Brain microvascular endothelial cell (primary cell): Measurements from ENCODE around the gene FBL.

Experiments used
- DNase-seq: peaks from one replicate; pipeline ENCODE4 v3.0.0-alpha.2; 2020
- H3K27ac ChIP-seq: fragments of 250-450 bp; sonication (Bioruptor Pico); 2 replicates; pipeline ENCODE4 v1.5.1; 2020; ENCODE audit warnings: mild to moderate bottlenecking, moderate library complexity
- H3K27me3 ChIP-seq: fragments of 250-450 bp; sonication (Bioruptor Pico); replicated peaks from 2 replicates; pipeline ENCODE4 v1.5.1; 2020; ENCODE audit warnings: mild to moderate bottlenecking
- H3K36me3 ChIP-seq: fragments of 250-450 bp; sonication (Bioruptor Pico); replicated peaks from 2 replicates; pipeline ENCODE4 v1.5.1; 2020; ENCODE audit warnings: mild to moderate bottlenecking
- H3K4me3 ChIP-seq: 2 replicates; pipeline ENCODE4 v1.5.1; 2011; ENCODE audit warnings: low read depth, mild to moderate bottlenecking, control low read depth, low read length, moderate library complexity
- CTCF ChIP-seq: IDR thresholded peaks from 2 replicates; pipeline ENCODE4 v1.5.1; 2011; ENCODE audit warnings: low read depth, mild to moderate bottlenecking, moderate library complexity, low read length, control low read depth, inconsistent platforms; ENCODE audit errors: missing control alignments
- in situ Hi-C: cut with HindIII; loops from 2 replicates; pipeline ENCODE4 v1.10.0; 2017; ENCODE audit warnings: low sequenced_read_pairs, low pct_ligation_motif_present

The FBL gene

GRCh38 chr19:39852882-39853281 lies 6.7 kb upstream of the FBL start:
- no peaks in the 10 kb centered on the region for H3K27me3 ChIP-seq
- no peak overlapping the region for H3K27ac ChIP-seq
- no peak for DNase-seq
- in situ Hi-C loops: no loop called here
- no peaks in the 10 kb centered on the region for H3K36me3 ChIP-seq
- no peak for TF ChIP-seq CTCF
- no peak overlapping the region for H3K4me3 ChIP-seq

GRCh38 chr19:39850892-39851291 lies 4.7 kb upstream of the FBL start:
- H3K27me3 ChIP-seq: no peaks in the 10 kb centered on the region
- no peaks in the 10 kb centered on the region for H3K36me3 ChIP-seq
- H3K27ac ChIP-seq: no peak overlapping the region
- H3K4me3 ChIP-seq: no peak overlapping the region
- DNase-seq: no peak
- TF ChIP-seq CTCF: no peak
- in situ Hi-C loops: no loop called here

- TF ChIP-seq CTCF: no peak
- in situ Hi-C loops: no loop called here
- Histone ChIP-seq H3K27ac (no peak overlapping the region), H3K36me3 (no peaks in the 10 kb centered on the region), H3K4me3 (no peak overlapping the region), H3K27me3 (no peaks in the 10 kb centered on the region)
- DNase-seq: no peak
These were observed 2.2 kb upstream of the FBL start for GRCh38 chr19:39848392-39848791.

GRCh38 chr19:39847525-39847924 lies 1.3 kb upstream of the FBL start:
- in situ Hi-C loops: no loop called here
- TF ChIP-seq CTCF: no peak
- no peak overlapping the region for H3K4me3 ChIP-seq
- no peaks in the 10 kb centered on the region for H3K27me3 ChIP-seq
- no peak overlapping the region for H3K27ac ChIP-seq
- H3K36me3 ChIP-seq: no peaks in the 10 kb centered on the region
- no peak for DNase-seq

GRCh38 chr19:39846678-39847486 lies 703 bp upstream of the FBL start:
- no peak for TF ChIP-seq CTCF
- in situ Hi-C loops: no loop called here
- H3K27me3 ChIP-seq: no peaks in the 10 kb centered on the region
- H3K4me3 ChIP-seq: peak overlapping the region; percentile 84
- no peak for DNase-seq
- H3K36me3 ChIP-seq: no peaks in the 10 kb centered on the region
- peak overlapping the region; percentile 9 for H3K27ac ChIP-seq

GRCh38 chr19:39845584-39845932 lies 621 bp downstream of the FBL start:
- Histone ChIP-seq H3K4me3 (peak overlapping the region; percentile 84), H3K27ac (peak overlapping the region; percentile 22), H3K36me3 (no peaks in the 10 kb centered on the region), H3K27me3 (no peaks in the 10 kb centered on the region)
- no peak for DNase-seq
- TF ChIP-seq CTCF: peak; percentile 49
- in situ Hi-C loops: no loop called here
